Activated naive CD4-positive, alpha-beta T cell treated with anti-CD3 and anti-CD28 coated beads, Interleukin-2, amount 50 U/mL, for 72 hours (primary cell): Measurements from ENCODE around the gene AP3D1. TPM values are rescaled to one million over a fixed set of nuclear protein-coding genes. Genes with fewer than 3 reads are reported as not detected.
"Not testable (repeated sequence)": the region's sequence is repeated elsewhere in the genome, so short reads cannot be mapped to it uniquely, and the experiment has no call there.

Source experiments
- ATAC-seq, 2 donors: fragments of 150-1000 bp; cut with Tn5 transposase; 2 replicates each; pipeline ENCODE4 v1.10.0; 2021; ENCODE audit warnings: mild to moderate bottlenecking in 2 of 2, moderate library complexity in 2 of 2
- DNase-seq, 2 donors: peaks; one replicate each; pipeline ENCODE4 v3.0.0; 2021 to 2022; ENCODE audit warnings: low spot score in 2 of 2
- H3K27ac Mint-ChIP-seq, 2 donors: one replicate each; pipeline ENCODE4 v1.8.0; 2022; ENCODE audit warnings: mild to moderate bottlenecking in 2 of 2, mixed read lengths in 2 of 2
- H3K36me3 Mint-ChIP-seq, 2 donors: one replicate each; pipeline ENCODE4 v1.8.0; 2022; ENCODE audit warnings: mixed read lengths in 2 of 2
- H3K9me3 Mint-ChIP-seq, 2 donors: one replicate each; pipeline ENCODE4 v1.8.0; 2022; ENCODE audit warnings: mixed read lengths in 2 of 2
- total RNA-seq, 2 donors: library from RNA; stranded (reverse); gene quantifications; one replicate each; pipeline ENCODE4 v1.2.3, GENCODE V29; 2022

The AP3D1 gene
- total RNA-seq = 10 to 100 TPM; 83.5 to 91.7 TPM

DNA sequence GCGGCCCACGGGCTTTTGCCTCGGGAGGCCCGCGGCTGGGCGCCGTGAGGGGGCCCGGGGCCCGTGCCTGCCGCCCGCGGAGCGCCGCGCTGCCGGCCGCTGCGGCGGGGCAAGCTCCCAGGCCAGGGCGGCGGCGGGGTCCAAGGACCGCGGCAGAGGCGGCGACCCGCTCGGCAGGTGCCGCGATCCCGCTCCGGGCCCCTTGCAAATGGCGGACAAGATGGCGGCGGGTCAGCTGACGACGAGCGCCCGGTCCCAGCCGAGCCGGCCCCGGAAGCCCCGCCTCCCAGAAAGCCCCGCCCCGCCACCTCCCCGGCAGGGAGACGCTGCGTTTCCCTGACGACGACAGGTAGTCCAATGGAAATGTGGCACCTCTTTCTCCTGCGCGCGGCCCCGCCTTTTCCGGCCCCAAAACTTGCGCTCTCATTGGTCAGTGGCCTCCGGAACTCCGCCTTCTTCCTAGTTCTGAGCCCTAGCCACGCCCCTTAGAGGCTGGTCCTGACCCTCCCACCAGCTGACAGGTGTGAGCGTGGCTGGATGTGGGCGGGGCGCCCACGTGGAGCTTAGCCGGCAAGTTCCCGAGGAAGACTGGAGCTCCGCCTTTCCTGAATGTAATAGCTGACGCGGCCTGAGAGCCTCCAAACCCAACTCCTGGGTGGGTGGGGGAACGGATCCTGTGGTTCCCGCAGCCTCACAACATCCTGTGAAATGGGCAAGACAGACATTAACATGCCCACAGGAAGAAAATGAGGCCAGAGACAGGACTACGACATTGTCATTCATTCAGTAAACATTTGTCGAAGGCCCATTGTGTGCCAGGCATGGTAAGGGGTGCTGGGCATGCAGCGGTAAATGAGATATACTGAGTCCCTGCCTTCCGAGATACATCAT, at the start of gene AP3D1:
Gene AP3D1, minus strand, starts transcription at position 228 of the 891 bp plus-strand sequence. CDS start 232 bp downstream, outside the sequence.
- DNase-seq (peak; percentile 100), ATAC-seq (peak; percentile 90 to 94)
- H3K36me3 Mint-ChIP-seq = peaks cover 6 to 12% of the 10 kb centered on the region in 2 donors
- H3K27ac Mint-ChIP-seq = peak within 1 kb of the TSS; percentile 89 to 93
- H3K9me3 Mint-ChIP-seq = no peaks in the 10 kb centered on the region

GRCh38 chr19:2200624-2201294, 49.4 kb upstream of the AP3D1 start:
- not testable (repeated sequence) for H3K36me3 Mint-ChIP-seq, DNase-seq, H3K9me3 Mint-ChIP-seq, ATAC-seq
- H3K27ac Mint-ChIP-seq = peak overlapping the region in 1 of 2 donors; percentile 14

DNA sequence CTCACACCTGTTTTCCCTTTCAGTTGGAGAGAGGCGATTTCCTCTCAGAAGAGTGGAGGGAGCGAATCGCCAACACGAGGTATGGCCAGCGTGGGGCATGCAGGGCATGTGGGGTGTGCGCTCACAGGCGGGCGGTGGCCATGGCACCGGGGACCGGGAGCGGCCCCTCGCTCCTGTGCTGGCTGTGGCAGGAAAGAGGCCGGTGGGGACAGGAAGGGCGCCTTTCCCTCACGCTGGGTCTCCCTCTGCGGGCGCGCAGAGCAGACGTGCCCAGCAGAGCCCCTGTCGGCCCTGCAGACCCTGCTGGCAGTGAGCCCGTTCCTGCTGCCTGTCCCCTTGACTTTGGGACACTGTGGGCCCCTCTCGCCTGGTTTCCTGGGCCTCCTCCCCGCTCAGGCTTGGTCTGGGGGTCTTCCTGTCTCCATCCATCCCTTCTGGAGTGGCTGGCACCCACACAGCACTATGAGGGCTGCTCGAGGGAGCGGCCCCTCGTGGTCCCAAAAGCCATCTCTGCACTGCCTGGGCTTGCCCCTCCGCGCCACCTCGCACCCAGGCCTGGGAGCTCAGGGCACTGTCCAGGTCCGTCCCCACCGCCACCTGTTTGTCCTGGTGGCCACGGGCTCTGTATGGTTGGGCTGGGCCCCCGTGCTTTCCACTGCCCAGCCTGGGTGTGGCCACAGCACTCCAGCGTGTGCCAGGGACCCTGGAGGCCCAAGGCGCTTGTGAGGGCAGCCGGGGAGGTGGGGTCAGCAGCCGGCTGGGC, 48.7 kb upstream of the AP3D1 start:
- peak overlapping the region in 1 of 2 donors; percentile 14 for H3K27ac Mint-ChIP-seq
- ATAC-seq (peak in 1 of 2 donors; percentile 9), DNase-seq (no peak)
- H3K36me3 Mint-ChIP-seq = no peaks in the 10 kb centered on the region
- H3K9me3 Mint-ChIP-seq = no peaks in the 10 kb centered on the region

GRCh38 chr19:2199215-2199614, 47.8 kb upstream of the AP3D1 start:
- DNase-seq (no peak), ATAC-seq (no peak)
- Mint-ChIP-seq H3K27ac (no peak overlapping the region), H3K36me3 (no peaks in the 10 kb centered on the region), H3K9me3 (no peaks in the 10 kb centered on the region)

GRCh38 chr19:2198317-2198716, 47.0 kb upstream of the AP3D1 start:
- Mint-ChIP-seq H3K36me3 (no peaks in the 10 kb centered on the region), H3K9me3 (no peaks in the 10 kb centered on the region), H3K27ac (no peak overlapping the region)
- ATAC-seq (no peak), DNase-seq (no peak)

DNA sequence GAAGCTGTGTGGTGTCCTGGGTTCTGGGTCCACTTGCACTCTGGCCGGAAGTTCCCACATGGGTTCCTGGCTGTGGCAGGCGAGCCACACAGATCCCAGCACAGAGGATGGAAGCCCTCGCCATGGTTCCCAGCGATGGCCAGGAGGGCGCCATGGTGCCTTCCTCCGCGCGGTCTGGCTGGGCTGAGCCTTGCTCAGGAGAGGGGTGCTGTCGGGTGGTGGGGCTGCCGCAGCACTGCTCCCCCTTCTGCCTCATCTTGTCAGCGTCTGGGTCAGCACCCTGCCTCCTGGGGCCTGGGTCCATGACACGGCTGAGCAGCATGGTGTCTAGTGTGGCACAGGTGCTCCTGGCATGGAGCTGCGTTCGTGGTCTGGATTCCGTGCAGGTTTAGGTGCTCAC, 45.9 kb upstream of the AP3D1 start:
- Mint-ChIP-seq H3K36me3 (no peaks in the 10 kb centered on the region), H3K9me3 (no peaks in the 10 kb centered on the region), H3K27ac (peak overlapping the region; percentile 37 to 44)
- DNase-seq (no peak), ATAC-seq (no peak)

- ATAC-seq (no peak), DNase-seq (no peak)
- no peaks in the 10 kb centered on the region for H3K36me3 Mint-ChIP-seq
- H3K9me3 Mint-ChIP-seq = no peaks in the 10 kb centered on the region
- no peak overlapping the region for H3K27ac Mint-ChIP-seq
These were observed 44.5 kb upstream of the AP3D1 start for GRCh38 chr19:2195914-2196313.

GRCh38 chr19:2195361-2195760, 44.0 kb upstream of the AP3D1 start:
- DNase-seq = no peak
- no peaks in the 10 kb centered on the region for H3K36me3 Mint-ChIP-seq
- H3K9me3 Mint-ChIP-seq = no peaks in the 10 kb centered on the region
- H3K27ac Mint-ChIP-seq = no peak overlapping the region
- ATAC-seq = no peak

- no peak for DNase-seq
- Mint-ChIP-seq H3K9me3 (no peaks in the 10 kb centered on the region), H3K36me3 (no peaks in the 10 kb centered on the region), H3K27ac (no peak overlapping the region)
- ATAC-seq = no peak
These were observed 43.2 kb upstream of the AP3D1 start for GRCh38 chr19:2194513-2195078.

- no peak for ATAC-seq
- no peak for DNase-seq
- no peaks in the 10 kb centered on the region for H3K36me3 Mint-ChIP-seq
- H3K27ac Mint-ChIP-seq = no peak overlapping the region
- H3K9me3 Mint-ChIP-seq = no peaks in the 10 kb centered on the region
These were observed 42.4 kb upstream of the AP3D1 start for GRCh38 chr19:2193807-2194206.

GRCh38 chr19:2192862-2193261, 41.5 kb upstream of the AP3D1 start:
- no peak for ATAC-seq
- no peak for DNase-seq
- Mint-ChIP-seq H3K36me3 (no peaks in the 10 kb centered on the region), H3K9me3 (no peaks in the 10 kb centered on the region), H3K27ac (peak overlapping the region in 1 of 2 donors; percentile 44)

GRCh38 chr19:2191456-2192310, 40.3 kb upstream of the AP3D1 start:
- no peaks in the 10 kb centered on the region for H3K9me3 Mint-ChIP-seq
- peaks cover 0 to 4% of the 10 kb centered on the region in 2 donors for H3K36me3 Mint-ChIP-seq
- H3K27ac Mint-ChIP-seq = peak overlapping the region in 1 of 2 donors; percentile 56

GRCh38 chr19:2190848-2191455, 39.6 kb upstream of the AP3D1 start:
- DNase-seq (no peak), ATAC-seq (no peak)
- Mint-ChIP-seq H3K27ac (peak overlapping the region in 1 of 2 donors; percentile 56), H3K9me3 (no peaks in the 10 kb centered on the region), H3K36me3 (peaks cover 0 to 11% of the 10 kb centered on the region in 2 donors)

More at GRCh38 chr19:2191456-2192310, 40.3 kb upstream of the AP3D1 start:
- ATAC-seq = no peak
- no peak for DNase-seq

DNA sequence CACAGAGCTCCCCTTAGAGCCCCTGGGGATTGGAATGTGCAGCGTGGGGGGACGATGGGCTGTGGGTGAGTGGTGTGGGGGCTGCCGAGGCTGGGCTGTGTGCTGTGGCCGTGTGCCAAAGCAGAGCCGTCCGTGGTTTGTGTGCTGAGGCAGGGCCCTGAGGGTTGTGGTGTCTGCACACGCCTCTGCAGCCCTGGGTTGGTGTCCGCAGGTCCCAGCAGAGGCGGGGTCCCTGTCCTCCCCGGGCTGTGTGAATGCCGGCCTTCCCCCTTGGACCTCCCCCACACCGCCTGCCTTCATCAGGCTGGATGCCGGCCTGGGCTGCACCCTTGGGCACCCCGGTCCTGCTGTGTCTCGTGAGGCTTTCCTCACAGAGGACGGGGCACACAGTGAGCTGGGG, 38.5 kb upstream of the AP3D1 start:
- no peak for ATAC-seq

GRCh38 chr19:2188708-2189385, 37.5 kb upstream of the AP3D1 start:
- peaks cover 0 to 20% of the 10 kb centered on the region in 2 donors for H3K36me3 Mint-ChIP-seq

More for the DNA sequence above, 38.5 kb upstream of the AP3D1 start:
- Mint-ChIP-seq H3K27ac (no peak overlapping the region), H3K9me3 (no peaks in the 10 kb centered on the region), H3K36me3 (peaks cover 0 to 16% of the 10 kb centered on the region in 2 donors)
- no peak for DNase-seq

More at GRCh38 chr19:2188708-2189385, 37.5 kb upstream of the AP3D1 start:
- ATAC-seq (peak in 1 of 2 donors; percentile 73), DNase-seq (no peak)
- Mint-ChIP-seq H3K27ac (no peak overlapping the region), H3K9me3 (no peaks in the 10 kb centered on the region)
